ENCODE data around the gene ICAM2.

- no peak for TF ChIP-seq CTCF (IDR thresholded peaks at IDR 0.05)
- TF ChIP-seq NR3C1 (CRISPR knock-in tag; conservative IDR thresholded peaks at IDR 0.05; ENCODE audit: low read depth), result no peak
- TF ChIP-seq ZNF232 (CRISPR knock-in tag; IDR thresholded peaks at IDR 0.05), result no peak
- TF ChIP-seq USF2 (CRISPR knock-in tag; IDR thresholded peaks at IDR 0.05), result no peak
- TF ChIP-seq ZNF425 (CRISPR knock-in tag; conservative IDR thresholded peaks at IDR 0.05), result no peak
- TF ChIP-seq, protein P1, sequence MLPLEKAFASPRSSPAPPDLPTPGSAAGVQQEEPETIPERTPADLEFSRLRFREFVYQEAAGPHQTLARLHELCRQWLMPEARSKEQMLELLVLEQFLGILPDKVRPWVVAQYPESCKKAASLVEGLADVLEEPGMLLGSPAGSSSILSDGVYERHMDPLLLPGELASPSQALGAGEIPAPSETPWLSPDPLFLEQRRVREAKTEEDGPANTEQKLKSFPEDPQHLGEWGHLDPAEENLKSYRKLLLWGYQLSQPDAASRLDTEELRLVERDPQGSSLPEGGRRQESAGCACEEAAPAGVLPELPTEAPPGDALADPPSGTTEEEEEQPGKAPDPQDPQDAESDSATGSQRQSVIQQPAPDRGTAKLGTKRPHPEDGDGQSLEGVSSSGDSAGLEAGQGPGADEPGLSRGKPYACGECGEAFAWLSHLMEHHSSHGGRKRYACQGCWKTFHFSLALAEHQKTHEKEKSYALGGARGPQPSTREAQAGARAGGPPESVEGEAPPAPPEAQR (CRISPR knock-in tag; IDR thresholded peaks at IDR 0.05), result no peak
- no peak for TF ChIP-seq MLX (CRISPR knock-in tag; IDR thresholded peaks at IDR 0.05)
- no peak for TF ChIP-seq TP53 (CRISPR knock-in tag; IDR thresholded peaks at IDR 0.05)
Observed at GRCh38 chr17:64042700-64043485, 22.5 kb upstream of the ICAM2 start.
